ENCODE results near the gene KRTAP4-16. TPM values are rescaled to one million over a fixed set of nuclear protein-coding genes. Genes with fewer than 3 reads are reported as not detected.
"Not testable (repeated sequence)": the region's sequence is repeated elsewhere in the genome, so short reads cannot be mapped to it uniquely, and the experiment has no call there.

KRTAP4-16 gene
- polyA plus RNA-seq (2013) = not detected

DNA sequence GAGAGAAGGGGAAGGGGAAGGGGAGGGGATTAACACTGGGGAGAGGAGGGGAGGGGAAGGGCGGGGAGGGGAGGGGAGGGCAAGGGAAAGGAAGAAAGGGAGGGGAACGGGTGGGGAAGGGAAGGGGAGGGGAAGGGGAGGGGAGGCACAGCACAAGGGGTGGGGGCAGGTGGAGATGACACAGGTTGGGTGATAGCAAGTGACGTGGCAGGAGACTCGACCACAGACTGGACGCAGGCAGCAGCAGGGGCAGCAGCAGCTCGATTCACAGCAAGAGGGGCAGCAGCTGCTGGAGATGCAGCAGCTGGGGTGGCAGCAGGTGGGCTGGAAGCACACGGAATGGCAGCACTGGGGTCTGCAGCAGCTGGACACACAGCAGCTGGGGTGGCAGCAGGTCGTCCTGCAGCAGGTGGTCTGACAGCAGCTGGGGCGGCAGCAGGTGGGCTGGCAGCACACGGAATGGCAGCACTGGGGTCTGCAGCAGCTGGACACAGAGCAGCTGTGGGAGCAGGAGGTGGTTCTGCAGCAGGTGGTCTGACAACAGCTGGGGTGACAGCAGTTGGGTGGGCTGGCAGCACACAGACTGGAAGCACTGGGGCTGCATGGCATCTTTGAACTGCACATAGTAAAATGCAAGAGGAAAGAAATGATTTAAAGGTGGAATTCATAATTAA lies at the start of gene KRTAP4-16:
Gene KRTAP4-16 (minus strand): TSS at position 624 of the 674 bp plus-strand sequence. CDS start 0 bp downstream, at position 624.
- ChIA-PET CTCF (no interaction called here), POLR2A (no interaction called here)
- H3K27ac ChIP-seq (ENCODE audit: insufficient read depth in 1 of 2, low read depth in 1 of 2, low read length in 2 of 2, poor library complexity in 1 of 2, severe bottlenecking in 2 of 2) = no peak within 1 kb of the TSS
- H3K36me3 ChIP-seq (ENCODE audit: control insufficient read depth in 4 of 4, insufficient read depth in 4 of 4, low read length in 3 of 4) = no peaks in the 10 kb centered on the region
- H3K27me3 ChIP-seq (replicated peaks in 2 of 5; ENCODE audit: control insufficient read depth in 4 of 5, insufficient read depth in 5 of 5, low read length in 4 of 5) = no peaks in the 10 kb centered on the region
- H3K4me3 ChIP-seq (ENCODE audit: control insufficient read depth in 1 of 7, extremely low read depth in 1 of 7, insufficient read depth in 4 of 7, low read depth in 2 of 7, low read length in 6 of 7) = no peak within 1 kb of the TSS
- WGBS (ENCODE audit: insufficient coverage) = 96% methylated on average over 8 of the region's 10 CpGs
- H3K9me3 ChIP-seq (ENCODE audit: control extremely low read depth in 1 of 5, control insufficient read depth in 4 of 5, insufficient read depth in 2 of 5, low read depth in 1 of 5, low read length in 4 of 5) = no peaks in the 10 kb centered on the region
- H3K4me1 ChIP-seq (ENCODE audit: control extremely low read depth in 1 of 4, control insufficient read depth in 4 of 4, insufficient read depth in 4 of 4, low read length in 3 of 4) = peaks cover 0 to 8% (median 3%) of the 10 kb centered on the region in 4 experiments
- no peak for DNase-seq

DNA sequence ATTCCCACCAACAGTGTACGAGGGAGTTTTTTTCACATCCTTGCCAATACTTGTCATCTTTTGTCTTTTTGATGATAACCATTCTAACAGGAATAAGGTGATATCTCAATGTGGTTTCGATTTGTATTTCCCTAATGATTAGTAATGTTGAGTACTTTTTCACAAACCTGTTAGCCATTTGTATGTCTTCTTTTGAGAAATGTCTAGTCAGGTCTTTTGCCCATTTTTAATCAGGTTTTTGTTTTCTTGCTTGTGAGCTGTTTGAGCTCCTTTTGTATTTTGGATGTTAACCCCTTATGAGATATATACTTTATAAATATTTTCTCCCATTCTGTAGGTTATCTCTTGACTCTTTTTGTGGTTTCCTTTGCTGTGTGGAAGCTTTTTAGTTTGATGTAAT lies 49.5 kb upstream of the KRTAP4-16 start:
- ChIA-PET POLR2A (no interaction called here), CTCF (no interaction called here)
- H3K4me3 ChIP-seq (ENCODE audit: control insufficient read depth in 1 of 7, extremely low read depth in 1 of 7, insufficient read depth in 4 of 7, low read depth in 2 of 7, low read length in 6 of 7) = no peak overlapping the region
- WGBS (ENCODE audit: insufficient coverage) = 100% methylated on average over 1 of the region's 2 CpGs
- peaks cover 0 to 3% (median 0%) of the 10 kb centered on the region in 5 experiments for H3K27me3 ChIP-seq (replicated peaks in 2 of 5; ENCODE audit: control insufficient read depth in 4 of 5, insufficient read depth in 5 of 5, low read length in 4 of 5)
- H3K9me3 ChIP-seq (ENCODE audit: control extremely low read depth in 1 of 5, control insufficient read depth in 4 of 5, insufficient read depth in 2 of 5, low read depth in 1 of 5, low read length in 4 of 5) = peaks cover 0 to 3% (median 0%) of the 10 kb centered on the region in 5 experiments
- H3K36me3 ChIP-seq (ENCODE audit: control insufficient read depth in 4 of 4, insufficient read depth in 4 of 4, low read length in 3 of 4) = no peaks in the 10 kb centered on the region
- no peak overlapping the region for H3K27ac ChIP-seq (ENCODE audit: insufficient read depth in 1 of 2, low read depth in 1 of 2, low read length in 2 of 2, poor library complexity in 1 of 2, severe bottlenecking in 2 of 2)
- DNase-seq = no peak
- peaks cover 0 to 8% (median 0%) of the 10 kb centered on the region in 4 experiments for H3K4me1 ChIP-seq (ENCODE audit: control extremely low read depth in 1 of 4, control insufficient read depth in 4 of 4, insufficient read depth in 4 of 4, low read length in 3 of 4)

DNA sequence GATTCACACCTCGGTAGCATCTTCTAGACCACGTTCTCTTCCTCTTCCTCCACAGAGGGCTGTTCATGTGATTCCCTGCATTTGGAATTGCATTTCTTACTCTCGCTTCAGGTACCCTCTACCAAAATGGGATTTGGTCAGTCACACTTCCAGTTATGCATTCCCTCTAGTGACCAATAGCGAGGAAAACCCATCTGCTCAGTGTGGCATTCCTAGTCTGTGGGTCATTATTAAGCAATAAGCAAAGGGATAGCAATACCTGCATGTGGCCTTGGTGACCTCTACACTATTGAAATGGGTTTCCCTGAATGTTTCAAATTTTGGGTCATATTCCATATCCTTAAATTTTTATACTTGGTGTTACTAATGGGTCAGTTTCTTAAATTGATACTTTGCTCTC lies 48.0 kb upstream of the KRTAP4-16 start:
- POLR2A ChIA-PET = no interaction called here
- no peak overlapping the region for H3K4me3 ChIP-seq (ENCODE audit: control insufficient read depth in 1 of 7, extremely low read depth in 1 of 7, insufficient read depth in 4 of 7, low read depth in 2 of 7, low read length in 6 of 7)
- H3K9me3 ChIP-seq (ENCODE audit: control extremely low read depth in 1 of 5, control insufficient read depth in 4 of 5, insufficient read depth in 2 of 5, low read depth in 1 of 5, low read length in 4 of 5) = peaks cover 0 to 3% (median 0%) of the 10 kb centered on the region in 5 experiments
- WGBS (ENCODE audit: insufficient coverage) = 95% methylated on average over 4 of the region's 4 CpGs
- H3K27ac ChIP-seq (ENCODE audit: insufficient read depth in 1 of 2, low read depth in 1 of 2, low read length in 2 of 2, poor library complexity in 1 of 2, severe bottlenecking in 2 of 2) = no peak overlapping the region
- peaks cover 0 to 3% (median 0%) of the 10 kb centered on the region in 5 experiments for H3K27me3 ChIP-seq (replicated peaks in 2 of 5; ENCODE audit: control insufficient read depth in 4 of 5, insufficient read depth in 5 of 5, low read length in 4 of 5)
- H3K4me1 ChIP-seq (ENCODE audit: control extremely low read depth in 1 of 4, control insufficient read depth in 4 of 4, insufficient read depth in 4 of 4, low read length in 3 of 4) = peaks cover 0 to 8% (median 0%) of the 10 kb centered on the region in 4 experiments
- no peaks in the 10 kb centered on the region for H3K36me3 ChIP-seq (ENCODE audit: control insufficient read depth in 4 of 4, insufficient read depth in 4 of 4, low read length in 3 of 4)
- CTCF ChIA-PET = interaction anchor here (0.6 kb wide), 1 partner anchor 9 kb away, joined by 3 read pairs; no protein-coding TSS in a partner anchor
- no peak for DNase-seq

DNA sequence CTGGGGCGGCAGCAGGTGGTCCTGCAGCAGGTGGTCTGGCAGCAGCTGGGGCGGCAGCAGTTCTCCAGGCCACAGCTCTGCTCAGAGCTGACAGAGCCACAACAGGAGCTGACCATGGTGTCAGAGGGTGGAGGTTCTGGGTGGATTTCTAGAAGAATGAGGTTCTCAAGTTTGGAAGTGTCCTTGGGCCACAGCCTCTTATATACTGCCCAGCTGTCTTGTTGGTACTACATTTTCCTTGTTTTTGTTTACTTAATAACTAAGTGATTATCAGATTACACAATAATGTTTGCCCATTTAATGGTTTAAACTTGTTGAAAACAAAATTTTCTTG lies 47.6 kb upstream of the KRTAP4-16 start, which contains the start of gene KRTAP4-5:
Gene KRTAP4-5 (minus strand): TSS at position 174 of the 334 bp plus-strand sequence. CDS start 58 bp downstream, at position 116.
- peaks cover 0 to 3% (median 0%) of the 10 kb centered on the region in 5 experiments for H3K9me3 ChIP-seq (ENCODE audit: control extremely low read depth in 1 of 5, control insufficient read depth in 4 of 5, insufficient read depth in 2 of 5, low read depth in 1 of 5, low read length in 4 of 5)
- WGBS (ENCODE audit: insufficient coverage) = 50% methylated on average over 2 of the region's 2 CpGs
- peaks cover 0 to 3% (median 0%) of the 10 kb centered on the region in 5 experiments for H3K27me3 ChIP-seq (replicated peaks in 2 of 5; ENCODE audit: control insufficient read depth in 4 of 5, insufficient read depth in 5 of 5, low read length in 4 of 5)
- DNase-seq = no peak
- H3K4me1 ChIP-seq (ENCODE audit: control extremely low read depth in 1 of 4, control insufficient read depth in 4 of 4, insufficient read depth in 4 of 4, low read length in 3 of 4) = peaks cover 0 to 8% (median 0%) of the 10 kb centered on the region in 4 experiments
- ChIA-PET CTCF (no interaction called here), POLR2A (no interaction called here)
- H3K27ac ChIP-seq (ENCODE audit: insufficient read depth in 1 of 2, low read depth in 1 of 2, low read length in 2 of 2, poor library complexity in 1 of 2, severe bottlenecking in 2 of 2) = no peak within 1 kb of the TSS
- no peak within 1 kb of the TSS for H3K4me3 ChIP-seq (ENCODE audit: control insufficient read depth in 1 of 7, extremely low read depth in 1 of 7, insufficient read depth in 4 of 7, low read depth in 2 of 7, low read length in 6 of 7)
- H3K36me3 ChIP-seq (ENCODE audit: control insufficient read depth in 4 of 4, insufficient read depth in 4 of 4, low read length in 3 of 4) = no peaks in the 10 kb centered on the region

DNA sequence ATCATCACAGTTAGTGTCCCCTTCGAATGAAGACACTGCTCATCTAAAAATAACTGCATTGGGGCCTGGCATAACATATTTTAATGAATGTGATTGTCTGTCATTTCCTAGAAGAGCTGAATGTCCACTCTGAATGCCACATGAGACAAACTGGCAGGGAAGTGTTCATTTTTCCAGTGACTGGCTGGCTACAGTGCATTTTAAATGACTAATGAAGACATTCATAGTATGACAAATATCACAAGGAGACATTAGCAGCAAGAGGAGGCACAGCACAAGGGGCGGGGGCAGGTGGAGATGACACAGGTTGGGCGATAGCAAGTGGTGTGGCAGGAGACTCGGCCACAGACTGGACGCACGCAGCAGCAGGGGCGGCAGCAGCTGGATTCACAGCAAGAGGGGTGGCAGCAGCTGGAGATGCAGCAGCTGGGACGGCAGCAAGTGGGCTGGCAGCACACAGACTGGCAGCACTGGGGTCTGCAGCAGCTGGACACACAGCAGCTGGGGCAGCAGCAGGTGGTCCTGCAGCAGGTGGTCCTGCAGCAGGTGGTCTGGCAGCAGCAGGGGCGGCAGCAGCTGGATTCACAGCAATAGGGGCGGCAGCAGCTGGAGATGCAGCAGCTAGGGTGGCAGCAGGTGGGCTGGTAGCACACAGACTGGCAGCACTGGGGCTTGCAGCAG lies 47.1 kb upstream of the KRTAP4-16 start:
- 96% methylated on average over 9 of the region's 10 CpGs for WGBS (ENCODE audit: insufficient coverage)
- H3K4me1 ChIP-seq (ENCODE audit: control extremely low read depth in 1 of 4, control insufficient read depth in 4 of 4, insufficient read depth in 4 of 4, low read length in 3 of 4); DNase-seq; H3K36me3 ChIP-seq (ENCODE audit: control insufficient read depth in 4 of 4, insufficient read depth in 4 of 4, low read length in 3 of 4); H3K9me3 ChIP-seq (ENCODE audit: control extremely low read depth in 1 of 5, control insufficient read depth in 4 of 5, insufficient read depth in 2 of 5, low read depth in 1 of 5, low read length in 4 of 5); POLR2A ChIA-PET; H3K27ac ChIP-seq (ENCODE audit: insufficient read depth in 1 of 2, low read depth in 1 of 2, low read length in 2 of 2, poor library complexity in 1 of 2, severe bottlenecking in 2 of 2); CTCF ChIA-PET; H3K4me3 ChIP-seq (ENCODE audit: control insufficient read depth in 1 of 7, extremely low read depth in 1 of 7, insufficient read depth in 4 of 7, low read depth in 2 of 7, low read length in 6 of 7); H3K27me3 ChIP-seq (replicated peaks in 2 of 5; ENCODE audit: control insufficient read depth in 4 of 5, insufficient read depth in 5 of 5, low read length in 4 of 5): not testable (repeated sequence)

DNA sequence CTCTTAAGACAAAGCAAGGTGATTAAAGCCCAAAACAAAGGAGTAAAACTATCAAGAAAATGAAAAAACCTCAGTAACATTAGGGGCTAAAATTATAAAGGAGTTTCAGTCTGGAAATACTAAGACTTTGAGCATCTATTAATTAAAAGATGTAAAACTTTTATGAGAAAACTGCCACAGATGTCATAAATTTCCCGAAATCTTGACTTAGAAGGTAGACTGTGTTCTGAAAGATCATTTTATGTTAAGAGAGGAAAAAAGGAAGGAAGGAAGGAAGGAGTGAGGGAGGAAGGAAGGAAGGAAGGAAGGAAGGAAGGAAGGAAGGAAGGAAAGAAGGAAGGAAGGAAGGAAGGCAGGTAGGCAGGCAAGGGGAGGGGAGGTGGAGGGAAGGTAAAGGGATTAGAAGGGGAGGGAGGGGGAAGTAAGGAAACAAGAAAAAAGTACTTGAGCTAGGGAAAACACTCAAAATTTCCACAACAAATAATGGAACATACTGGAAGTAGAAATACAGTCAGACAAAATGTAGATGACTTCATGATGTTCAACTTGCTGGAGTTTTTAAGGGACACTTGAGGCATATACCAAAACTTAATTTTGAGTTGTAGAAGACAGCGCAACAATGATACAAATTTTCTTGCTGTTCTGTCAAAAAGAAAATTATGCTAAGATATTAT lies 45.7 kb upstream of the KRTAP4-16 start:
- Histone ChIP-seq H3K4me3 (ENCODE audit: control insufficient read depth in 1 of 7, extremely low read depth in 1 of 7, insufficient read depth in 4 of 7, low read depth in 2 of 7, low read length in 6 of 7) (no peak overlapping the region), H3K27me3 (replicated peaks in 2 of 5; ENCODE audit: control insufficient read depth in 4 of 5, insufficient read depth in 5 of 5, low read length in 4 of 5) (peaks cover 0 to 3% (median 0%) of the 10 kb centered on the region in 5 experiments), H3K4me1 (ENCODE audit: control extremely low read depth in 1 of 4, control insufficient read depth in 4 of 4, insufficient read depth in 4 of 4, low read length in 3 of 4) (no peaks in the 10 kb centered on the region), H3K27ac (ENCODE audit: insufficient read depth in 1 of 2, low read depth in 1 of 2, low read length in 2 of 2, poor library complexity in 1 of 2, severe bottlenecking in 2 of 2) (no peak overlapping the region), H3K9me3 (ENCODE audit: control extremely low read depth in 1 of 5, control insufficient read depth in 4 of 5, insufficient read depth in 2 of 5, low read depth in 1 of 5, low read length in 4 of 5) (peaks cover 0 to 12% (median 4%) of the 10 kb centered on the region in 5 experiments), H3K36me3 (ENCODE audit: control insufficient read depth in 4 of 4, insufficient read depth in 4 of 4, low read length in 3 of 4) (no peaks in the 10 kb centered on the region)
- ChIA-PET CTCF (no interaction called here), POLR2A (no interaction called here)
- DNase-seq = no peak
- 100% methylated on average over 2 of the region's 2 CpGs for WGBS (ENCODE audit: insufficient coverage)

DNA sequence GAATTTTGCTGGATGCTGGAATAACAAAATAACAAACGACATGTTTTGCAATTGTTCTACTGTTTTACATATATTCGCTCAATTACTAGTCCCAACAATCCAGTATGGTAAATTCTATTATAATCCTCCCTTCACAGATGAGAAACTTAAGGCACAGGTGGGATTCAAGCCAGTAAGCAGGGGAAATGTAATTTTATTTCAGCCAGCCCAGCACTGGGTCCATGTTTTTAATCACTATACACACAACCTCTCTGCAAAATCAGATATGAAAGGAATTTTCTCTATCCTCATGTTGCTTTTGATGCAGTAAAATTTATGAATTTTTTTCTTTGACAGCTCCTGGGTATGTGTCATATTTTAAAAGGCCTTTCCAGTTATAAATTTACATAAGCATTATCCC lies 43.3 kb upstream of the KRTAP4-16 start:
- Histone ChIP-seq H3K4me1 (ENCODE audit: control extremely low read depth in 1 of 4, control insufficient read depth in 4 of 4, insufficient read depth in 4 of 4, low read length in 3 of 4) (no peaks in the 10 kb centered on the region), H3K9me3 (ENCODE audit: control extremely low read depth in 1 of 5, control insufficient read depth in 4 of 5, insufficient read depth in 2 of 5, low read depth in 1 of 5, low read length in 4 of 5) (peaks cover 1 to 26% (median 4%) of the 10 kb centered on the region in 5 experiments), H3K4me3 (ENCODE audit: control insufficient read depth in 1 of 7, extremely low read depth in 1 of 7, insufficient read depth in 4 of 7, low read depth in 2 of 7, low read length in 6 of 7) (no peak overlapping the region), H3K27ac (ENCODE audit: insufficient read depth in 1 of 2, low read depth in 1 of 2, low read length in 2 of 2, poor library complexity in 1 of 2, severe bottlenecking in 2 of 2) (no peak overlapping the region), H3K36me3 (ENCODE audit: control insufficient read depth in 4 of 4, insufficient read depth in 4 of 4, low read length in 3 of 4) (no peaks in the 10 kb centered on the region), H3K27me3 (replicated peaks in 2 of 5; ENCODE audit: control insufficient read depth in 4 of 5, insufficient read depth in 5 of 5, low read length in 4 of 5) (peaks cover 0 to 2% (median 0%) of the 10 kb centered on the region in 5 experiments)
- ChIA-PET CTCF (no interaction called here), POLR2A (no interaction called here)
- DNase-seq = no peak
- WGBS (ENCODE audit: insufficient coverage) = no CpG with 5 or more reads among the region's 2 CpGs
